Liver (tissue), 3 donors: Measurements from ENCODE around the gene ATP2B3.

Source experiments
- GABPA ChIP-seq, 2 donors: IDR thresholded peaks in 1 of 2; conservative IDR thresholded peaks in 1 of 2; 2 replicates each; pipeline ENCODE4 v1.6.1; 2016; ENCODE audit warnings: antibody characterized with exemption in 2 of 2, mild to moderate bottlenecking in 1 of 2, moderate library complexity in 1 of 2
- HNF4G ChIP-seq: IDR thresholded peaks from 2 replicates; pipeline ENCODE4 v1.6.1; 2016; ENCODE audit warnings: antibody characterized with exemption
- JUND ChIP-seq, 2 donors: IDR thresholded peaks; 2 replicates each; pipeline ENCODE4 v1.6.1; 2016; ENCODE audit warnings: antibody characterized with exemption in 2 of 2
- RAD21 ChIP-seq, 2 donors: IDR thresholded peaks; 2 replicates each; pipeline ENCODE4 v1.6.1; 2016; ENCODE audit warnings: antibody characterized with exemption in 2 of 2, mild to moderate bottlenecking in 2 of 2
- TF ChIP-seq, protein P1 (sequence below): fragments of 150-350 bp; IDR thresholded peaks from 2 replicates; pipeline ENCODE4 v1.5.1; 2017; ENCODE audit warnings: improper control_type of control experiment, low read depth, low read length; ENCODE audit not compliant: missing input control
- TF ChIP-seq, protein P2 (sequence below): IDR thresholded peaks from 2 replicates; pipeline ENCODE4 v1.6.1; 2016; ENCODE audit warnings: antibody characterized with exemption, mild to moderate bottlenecking
- TF ChIP-seq, protein P3 (sequence below): IDR thresholded peaks from 2 replicates; pipeline ENCODE4 v1.6.1; 2016; ENCODE audit warnings: antibody characterized with exemption
- TF ChIP-seq, protein P4 (sequence below): IDR thresholded peaks from 2 replicates; pipeline ENCODE4 v1.6.1; 2016; ENCODE audit warnings: antibody characterized with exemption
- donor health status: healthy.
- donor health status: healthy.

DNA sequence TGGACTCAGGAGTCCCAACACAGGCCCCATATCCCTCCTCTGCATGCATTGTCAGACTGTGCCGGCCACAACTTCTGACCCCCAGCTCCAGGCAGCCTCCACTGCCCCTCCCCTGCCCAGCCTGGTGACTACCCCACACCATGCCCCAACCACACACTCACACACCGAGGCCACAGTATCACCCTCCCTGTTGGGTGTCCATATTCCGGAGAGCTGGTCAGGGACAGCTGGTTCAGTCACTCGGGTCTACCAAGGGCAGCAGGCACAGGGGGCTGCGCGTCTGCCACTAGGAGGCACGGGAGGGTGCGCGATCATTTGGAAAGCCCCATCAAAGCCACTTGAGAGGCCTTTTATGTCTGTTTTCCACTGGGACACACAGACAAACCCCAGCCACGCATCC is 55.2 kb downstream of the ATP2B3 start:
- TF ChIP-seq, protein P1, sequence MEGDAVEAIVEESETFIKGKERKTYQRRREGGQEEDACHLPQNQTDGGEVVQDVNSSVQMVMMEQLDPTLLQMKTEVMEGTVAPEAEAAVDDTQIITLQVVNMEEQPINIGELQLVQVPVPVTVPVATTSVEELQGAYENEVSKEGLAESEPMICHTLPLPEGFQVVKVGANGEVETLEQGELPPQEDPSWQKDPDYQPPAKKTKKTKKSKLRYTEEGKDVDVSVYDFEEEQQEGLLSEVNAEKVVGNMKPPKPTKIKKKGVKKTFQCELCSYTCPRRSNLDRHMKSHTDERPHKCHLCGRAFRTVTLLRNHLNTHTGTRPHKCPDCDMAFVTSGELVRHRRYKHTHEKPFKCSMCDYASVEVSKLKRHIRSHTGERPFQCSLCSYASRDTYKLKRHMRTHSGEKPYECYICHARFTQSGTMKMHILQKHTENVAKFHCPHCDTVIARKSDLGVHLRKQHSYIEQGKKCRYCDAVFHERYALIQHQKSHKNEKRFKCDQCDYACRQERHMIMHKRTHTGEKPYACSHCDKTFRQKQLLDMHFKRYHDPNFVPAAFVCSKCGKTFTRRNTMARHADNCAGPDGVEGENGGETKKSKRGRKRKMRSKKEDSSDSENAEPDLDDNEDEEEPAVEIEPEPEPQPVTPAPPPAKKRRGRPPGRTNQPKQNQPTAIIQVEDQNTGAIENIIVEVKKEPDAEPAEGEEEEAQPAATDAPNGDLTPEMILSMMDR, result no peak
- no peak for TF ChIP-seq GABPA (IDR thresholded peaks at IDR 0.05 in 1 of 2, conservative IDR thresholded peaks at IDR 0.05 in 1 of 2)
- TF ChIP-seq JUND (IDR thresholded peaks at IDR 0.05), result no peak
- TF ChIP-seq, protein P2, sequence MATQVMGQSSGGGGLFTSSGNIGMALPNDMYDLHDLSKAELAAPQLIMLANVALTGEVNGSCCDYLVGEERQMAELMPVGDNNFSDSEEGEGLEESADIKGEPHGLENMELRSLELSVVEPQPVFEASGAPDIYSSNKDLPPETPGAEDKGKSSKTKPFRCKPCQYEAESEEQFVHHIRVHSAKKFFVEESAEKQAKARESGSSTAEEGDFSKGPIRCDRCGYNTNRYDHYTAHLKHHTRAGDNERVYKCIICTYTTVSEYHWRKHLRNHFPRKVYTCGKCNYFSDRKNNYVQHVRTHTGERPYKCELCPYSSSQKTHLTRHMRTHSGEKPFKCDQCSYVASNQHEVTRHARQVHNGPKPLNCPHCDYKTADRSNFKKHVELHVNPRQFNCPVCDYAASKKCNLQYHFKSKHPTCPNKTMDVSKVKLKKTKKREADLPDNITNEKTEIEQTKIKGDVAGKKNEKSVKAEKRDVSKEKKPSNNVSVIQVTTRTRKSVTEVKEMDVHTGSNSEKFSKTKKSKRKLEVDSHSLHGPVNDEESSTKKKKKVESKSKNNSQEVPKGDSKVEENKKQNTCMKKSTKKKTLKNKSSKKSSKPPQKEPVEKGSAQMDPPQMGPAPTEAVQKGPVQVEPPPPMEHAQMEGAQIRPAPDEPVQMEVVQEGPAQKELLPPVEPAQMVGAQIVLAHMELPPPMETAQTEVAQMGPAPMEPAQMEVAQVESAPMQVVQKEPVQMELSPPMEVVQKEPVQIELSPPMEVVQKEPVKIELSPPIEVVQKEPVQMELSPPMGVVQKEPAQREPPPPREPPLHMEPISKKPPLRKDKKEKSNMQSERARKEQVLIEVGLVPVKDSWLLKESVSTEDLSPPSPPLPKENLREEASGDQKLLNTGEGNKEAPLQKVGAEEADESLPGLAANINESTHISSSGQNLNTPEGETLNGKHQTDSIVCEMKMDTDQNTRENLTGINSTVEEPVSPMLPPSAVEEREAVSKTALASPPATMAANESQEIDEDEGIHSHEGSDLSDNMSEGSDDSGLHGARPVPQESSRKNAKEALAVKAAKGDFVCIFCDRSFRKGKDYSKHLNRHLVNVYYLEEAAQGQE, result no peak
- TF ChIP-seq HNF4G, result no peak
- TF ChIP-seq, protein P3, sequence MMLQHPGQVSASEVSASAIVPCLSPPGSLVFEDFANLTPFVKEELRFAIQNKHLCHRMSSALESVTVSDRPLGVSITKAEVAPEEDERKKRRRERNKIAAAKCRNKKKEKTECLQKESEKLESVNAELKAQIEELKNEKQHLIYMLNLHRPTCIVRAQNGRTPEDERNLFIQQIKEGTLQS, result no peak
- TF ChIP-seq, protein P4, sequence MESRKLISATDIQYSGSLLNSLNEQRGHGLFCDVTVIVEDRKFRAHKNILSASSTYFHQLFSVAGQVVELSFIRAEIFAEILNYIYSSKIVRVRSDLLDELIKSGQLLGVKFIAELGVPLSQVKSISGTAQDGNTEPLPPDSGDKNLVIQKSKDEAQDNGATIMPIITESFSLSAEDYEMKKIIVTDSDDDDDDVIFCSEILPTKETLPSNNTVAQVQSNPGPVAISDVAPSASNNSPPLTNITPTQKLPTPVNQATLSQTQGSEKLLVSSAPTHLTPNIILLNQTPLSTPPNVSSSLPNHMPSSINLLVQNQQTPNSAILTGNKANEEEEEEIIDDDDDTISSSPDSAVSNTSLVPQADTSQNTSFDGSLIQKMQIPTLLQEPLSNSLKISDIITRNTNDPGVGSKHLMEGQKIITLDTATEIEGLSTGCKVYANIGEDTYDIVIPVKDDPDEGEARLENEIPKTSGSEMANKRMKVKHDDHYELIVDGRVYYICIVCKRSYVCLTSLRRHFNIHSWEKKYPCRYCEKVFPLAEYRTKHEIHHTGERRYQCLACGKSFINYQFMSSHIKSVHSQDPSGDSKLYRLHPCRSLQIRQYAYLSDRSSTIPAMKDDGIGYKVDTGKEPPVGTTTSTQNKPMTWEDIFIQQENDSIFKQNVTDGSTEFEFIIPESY, result no peak
- TF ChIP-seq RAD21 (IDR thresholded peaks at IDR 0.05), result no peak
